Measurements from ENCODE around the gene PTPN20.
"Not testable (repeated sequence)": the region's sequence is repeated elsewhere in the genome, so short reads cannot be mapped to it uniquely, and the experiment has no call there.

PTPN20 gene

GRCh38 chr10:46960742-46961141 is 49.5 kb downstream of the PTPN20 start:
- DNase-seq, result not testable (repeated sequence)

- not testable (repeated sequence) for DNase-seq
These were observed 52.1 kb downstream of the PTPN20 start for GRCh38 chr10:46963356-46963755.

- DNase-seq, result not testable (repeated sequence)
These were observed 55.8 kb downstream of the PTPN20 start for GRCh38 chr10:46967013-46967412.

- DNase-seq, result not testable (repeated sequence)
These were observed 69.0 kb downstream of the PTPN20 start for GRCh38 chr10:46980223-46980622.

- DNase-seq, result not testable (repeated sequence)
These were observed 76.2 kb downstream of the PTPN20 start for GRCh38 chr10:46987233-46987924.

- DNase-seq, result no peak
These were observed 81.8 kb downstream of the PTPN20 start for GRCh38 chr10:46992803-46993561.

GRCh38 chr10:46995234-46995633 is 84.0 kb downstream of the PTPN20 start:
- no peak for DNase-seq

GRCh38 chr10:46998192-46998591 is 87.0 kb downstream of the PTPN20 start:
- no peak for DNase-seq

- no peak for DNase-seq
These were observed 87.4 kb downstream of the PTPN20 start for GRCh38 chr10:46998595-46998994.

GRCh38 chr10:46999217-46999616 is 88.0 kb downstream of the PTPN20 start:
- no peak for DNase-seq

GRCh38 chr10:47008769-47009168 is 97.5 kb downstream of the PTPN20 start:
- DNase-seq, result no peak

- no peak for DNase-seq
These were observed 98.1 kb downstream of the PTPN20 start for GRCh38 chr10:47009215-47009838.

GRCh38 chr10:47010036-47010435 is 98.8 kb downstream of the PTPN20 start:
- DNase-seq, result no peak

GRCh38 chr10:47012214-47012613 is 101.0 kb downstream of the PTPN20 start:
- no peak for DNase-seq

GRCh38 chr10:47013507-47014154 is 102.4 kb downstream of the PTPN20 start:
- no peak for DNase-seq

GRCh38 chr10:47015404-47015803 is 104.2 kb downstream of the PTPN20 start:
- DNase-seq, result no peak

GRCh38 chr10:47016564-47016963 is 105.3 kb downstream of the PTPN20 start:
- DNase-seq, result no peak

GRCh38 chr10:47018026-47018735 is 107.0 kb downstream of the PTPN20 start:
- no peak for DNase-seq

GRCh38 chr10:47019155-47020145 is 108.2 kb downstream of the PTPN20 start:
- DNase-seq, result no peak

GRCh38 chr10:47020471-47020870 is 109.2 kb downstream of the PTPN20 start:
- no peak for DNase-seq

GRCh38 chr10:47021850-47022249 is 110.6 kb downstream of the PTPN20 start:
- DNase-seq, result no peak

Measured in stimulated activated naive CD4-positive, alpha-beta T cell treated with Interleukin-2 at 50 U/mL for 16 hours (primary cell).